PFSK-1 (cell line): ENCODE measurements around the gene C10orf62.

Source experiments
- POLR2AphosphoS5 ChIP-seq: IDR thresholded peaks from 2 replicates; pipeline ENCODE4 v1.6.1; 2012; ENCODE audit warnings: low read depth, mild to moderate bottlenecking, control low read depth, low read length, moderate library complexity
- SIN3A ChIP-seq: IDR thresholded peaks from 2 replicates; pipeline ENCODE4 v1.6.1; 2012; ENCODE audit warnings: mild to moderate bottlenecking, low read length, moderate library complexity, borderline replicate concordance; ENCODE audit not compliant: insufficient read depth
- TAF1 ChIP-seq: IDR thresholded peaks from 2 replicates; pipeline ENCODE4 v1.6.1; 2012; ENCODE audit warnings: low read length, control low read depth, borderline replicate concordance; ENCODE audit not compliant: insufficient read depth
- TF ChIP-seq, protein P1 (sequence below), 2 experiments: IDR thresholded peaks; 2 replicates each; pipeline versions ENCODE4 v1.6.1 to v1.8.0; 2011 to 2012; ENCODE audit warnings: low read depth in 2 of 2, low read length in 2 of 2, control low read depth in 1 of 2, inconsistent platforms in 1 of 2, mild to moderate bottlenecking in 1 of 2, moderate library complexity in 1 of 2; ENCODE audit not compliant: insufficient read depth in 1 of 2

- TF ChIP-seq POLR2AphosphoS5 (no peak), SIN3A (no peak), TAF1 (no peak)
- TF ChIP-seq, protein P1, sequence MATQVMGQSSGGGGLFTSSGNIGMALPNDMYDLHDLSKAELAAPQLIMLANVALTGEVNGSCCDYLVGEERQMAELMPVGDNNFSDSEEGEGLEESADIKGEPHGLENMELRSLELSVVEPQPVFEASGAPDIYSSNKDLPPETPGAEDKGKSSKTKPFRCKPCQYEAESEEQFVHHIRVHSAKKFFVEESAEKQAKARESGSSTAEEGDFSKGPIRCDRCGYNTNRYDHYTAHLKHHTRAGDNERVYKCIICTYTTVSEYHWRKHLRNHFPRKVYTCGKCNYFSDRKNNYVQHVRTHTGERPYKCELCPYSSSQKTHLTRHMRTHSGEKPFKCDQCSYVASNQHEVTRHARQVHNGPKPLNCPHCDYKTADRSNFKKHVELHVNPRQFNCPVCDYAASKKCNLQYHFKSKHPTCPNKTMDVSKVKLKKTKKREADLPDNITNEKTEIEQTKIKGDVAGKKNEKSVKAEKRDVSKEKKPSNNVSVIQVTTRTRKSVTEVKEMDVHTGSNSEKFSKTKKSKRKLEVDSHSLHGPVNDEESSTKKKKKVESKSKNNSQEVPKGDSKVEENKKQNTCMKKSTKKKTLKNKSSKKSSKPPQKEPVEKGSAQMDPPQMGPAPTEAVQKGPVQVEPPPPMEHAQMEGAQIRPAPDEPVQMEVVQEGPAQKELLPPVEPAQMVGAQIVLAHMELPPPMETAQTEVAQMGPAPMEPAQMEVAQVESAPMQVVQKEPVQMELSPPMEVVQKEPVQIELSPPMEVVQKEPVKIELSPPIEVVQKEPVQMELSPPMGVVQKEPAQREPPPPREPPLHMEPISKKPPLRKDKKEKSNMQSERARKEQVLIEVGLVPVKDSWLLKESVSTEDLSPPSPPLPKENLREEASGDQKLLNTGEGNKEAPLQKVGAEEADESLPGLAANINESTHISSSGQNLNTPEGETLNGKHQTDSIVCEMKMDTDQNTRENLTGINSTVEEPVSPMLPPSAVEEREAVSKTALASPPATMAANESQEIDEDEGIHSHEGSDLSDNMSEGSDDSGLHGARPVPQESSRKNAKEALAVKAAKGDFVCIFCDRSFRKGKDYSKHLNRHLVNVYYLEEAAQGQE (IDR thresholded peaks at IDR 0.05; ENCODE audit: insufficient read depth in 1 of 2, low read depth in 2 of 2, low read length in 2 of 2), result no peak
These were observed 38.7 kb downstream of the C10orf62 start for GRCh38 chr10:97628228-97628627.
